ENCODE results near the gene ALDH2. TPM values are rescaled to one million over a fixed set of nuclear protein-coding genes. Genes with fewer than 3 reads are reported as not detected.

Gene ALDH2
- total and polyA plus RNA-seq, 9 of the 15 experiments (the other 6 are each of a cell fraction or from before 2014, with no cell fraction given), result 1.9 to 22.5 (median 12.2) TPM

- Histone ChIP-seq H2AFZ (ENCODE audit: low read depth, low read length) (peak overlapping the region; percentile 82; the same call in 1 of the 2 replicates), H3K27ac (ENCODE audit: extremely low read depth, low read depth, low read length) (no peak overlapping the region), H3K9me3 (replicated peaks; ENCODE audit: control insufficient read depth, insufficient read depth, low read depth, low read length) (no peaks in the 10 kb centered on the region), H3K79me2 (ENCODE audit: control insufficient read depth, insufficient read depth, low read length) (no peaks in the 10 kb centered on the region), H4K20me1 (replicated peaks; ENCODE audit: control insufficient read depth, insufficient read depth, low read length) (no peaks in the 10 kb centered on the region), H3K4me2 (ENCODE audit: insufficient read depth, low read length) (no peak overlapping the region), H3K9me1 (ENCODE audit: control insufficient read depth, insufficient read depth, low read length) (peaks cover 2% of the 10 kb centered on the region), H3K4me1 (replicated peaks in 1 of 2; ENCODE audit: control insufficient read depth in 2 of 2, insufficient read depth in 2 of 2, low read length in 2 of 2) (peaks cover 0 to 20% of the 10 kb centered on the region in 2 experiments; a peak in 4 of 5 replicates), H3K36me3 (ENCODE audit: control insufficient read depth, insufficient read depth, low read length) (peaks cover 15% of the 10 kb centered on the region; the same call in 2 of the 3 replicates), H3K27me3 (ENCODE audit: control insufficient read depth in 2 of 2, insufficient read depth in 2 of 2, low read length in 2 of 2) (no peaks in the 10 kb centered on the region; a peak in 1 of 5 replicates), H3K4me3 (no peak overlapping the region), H3K9ac (ENCODE audit: insufficient read depth in 1 of 2, low read depth in 2 of 2, low read length in 2 of 2) (peak overlapping the region; percentile 0 to 75; a peak in 2 of 4 replicates)
- DNase-seq (ENCODE audit: extremely low read depth in 1 of 4, low spot score in 3 of 4) (no peak), ATAC-seq (no peak), FAIRE-seq (no peak)
- ChIA-PET POLR2A (interaction anchor here (0.7 to 1.2 kb wide), 5 partner anchors 9 to 23 kb away, joined by 3 to 4 read pairs (median 3); no protein-coding TSS in a partner anchor), CTCF (ENCODE audit: low intra/inter-chr PET ratio) (no interaction called here)
- in situ Hi-C loops (cut with MboI), result no loop called here
- no TSS peak for BruUV-seq (replicated peaks)
- intact Hi-C loops (cut with micrococcal nuclease), result no loop called here
- 75% methylated on average over 8 of the region's 8 CpGs for WGBS (ENCODE audit: insufficient coverage, low coverage, missing lambda C conversion rate)
- no peak for TF ChIP-seq ZHX1 (conservative IDR thresholded peaks at IDR 0.05; ENCODE audit: low read length)
- TF ChIP-seq ZNF133 (CRISPR knock-in tag; IDR thresholded peaks at IDR 0.05), result no peak
- TF ChIP-seq SMARCA5 (IDR thresholded peaks at IDR 0.05), result no peak
- TF ChIP-seq MIER1 (IDR thresholded peaks at IDR 0.05; ENCODE audit: low read depth), result no peak
Measured at GRCh38 chr12:111791507-111791906, 24.8 kb downstream of the ALDH2 start.

Data from K562 (cell line).